Superior temporal gyrus (tissue), 1 donor: ENCODE results near the gene MFN2.
"Not testable (repeated sequence)": the region's sequence is repeated elsewhere in the genome, so short reads cannot be mapped to it uniquely, and the experiment has no call there.

ENCODE experiments used
- DNase-seq: peaks from one replicate; pipeline ENCODE4 v3.0.0-alpha.2; 2016; ENCODE audit errors: extremely low spot score

The MFN2 gene

GRCh38 chr1:11979851-11980675, at the start of gene MFN2:
Gene MFN2 (plus strand): TSS chr1:11980444. CDS start chr1:11989169, 8,725 bp downstream.
- DNase-seq = peak; percentile 92

DNA sequence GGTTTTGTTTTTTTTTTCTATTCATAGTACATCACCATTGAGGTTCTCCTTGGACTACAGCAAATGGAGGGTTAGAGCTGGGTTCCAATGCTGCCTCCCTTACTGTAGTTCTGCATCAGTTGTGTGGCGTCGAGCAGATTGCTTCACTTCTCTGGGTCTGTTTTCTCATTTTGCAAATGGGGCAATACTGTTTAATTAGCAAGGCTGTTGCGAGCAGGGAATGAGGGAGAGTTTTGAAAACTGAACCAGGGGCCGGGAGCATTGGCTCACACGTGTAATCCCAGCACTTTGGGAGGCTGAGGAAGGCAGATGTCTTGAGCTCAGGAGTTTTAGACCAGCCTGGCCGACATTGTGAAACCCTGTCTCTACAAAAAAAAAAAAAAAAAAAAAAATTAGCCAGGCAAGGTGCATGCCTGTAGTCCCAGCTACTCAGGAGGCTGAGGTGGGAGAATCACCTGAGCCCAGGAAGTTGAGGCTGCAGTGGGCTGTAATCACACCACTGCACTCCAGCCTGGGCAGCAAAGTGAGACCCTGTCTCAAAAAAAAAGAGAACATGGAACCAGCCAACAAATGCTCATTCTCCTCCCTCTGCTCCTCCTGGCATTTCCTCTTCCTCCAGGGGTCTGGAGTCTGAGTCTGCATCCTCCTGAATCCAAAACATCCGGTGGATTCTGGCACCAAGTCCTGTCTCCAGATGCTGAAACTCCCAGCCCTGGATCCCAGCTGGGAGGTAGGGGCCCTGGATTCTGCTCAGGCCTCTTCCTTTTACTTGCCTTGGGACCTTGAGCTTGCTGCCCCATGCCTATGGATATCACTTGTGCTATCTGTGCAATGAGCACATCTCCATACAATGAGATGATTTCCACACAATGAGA, 49.4 kb upstream of the MFN2 start:
- DNase-seq = no peak

DNA sequence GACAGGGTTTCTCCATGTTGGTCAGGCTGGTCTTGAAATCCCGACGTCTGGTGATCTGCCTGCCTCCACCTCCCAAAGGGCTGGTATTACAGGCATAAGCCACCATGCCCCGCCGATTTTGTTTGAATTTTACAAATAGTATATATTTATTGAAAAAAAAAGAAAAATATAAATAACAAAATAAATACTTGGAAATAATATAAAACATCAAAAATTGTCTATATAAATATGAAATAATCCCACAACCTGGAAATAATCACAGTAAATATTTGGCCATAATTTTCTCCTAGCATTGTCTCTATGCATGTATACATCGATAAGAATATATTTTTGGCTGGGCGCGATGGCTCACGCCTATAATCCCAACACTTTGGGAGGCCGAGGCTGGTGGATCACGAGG, 48.4 kb upstream of the MFN2 start:
- DNase-seq = no peak

GRCh38 chr1:11934302-11935056, 45.8 kb upstream of the MFN2 start, which contains the start of gene PLOD1:
Gene PLOD1 (plus strand): TSS chr1:11934717. CDS start chr1:11934780, 63 bp downstream.
- DNase-seq = peak; percentile 71

DNA sequence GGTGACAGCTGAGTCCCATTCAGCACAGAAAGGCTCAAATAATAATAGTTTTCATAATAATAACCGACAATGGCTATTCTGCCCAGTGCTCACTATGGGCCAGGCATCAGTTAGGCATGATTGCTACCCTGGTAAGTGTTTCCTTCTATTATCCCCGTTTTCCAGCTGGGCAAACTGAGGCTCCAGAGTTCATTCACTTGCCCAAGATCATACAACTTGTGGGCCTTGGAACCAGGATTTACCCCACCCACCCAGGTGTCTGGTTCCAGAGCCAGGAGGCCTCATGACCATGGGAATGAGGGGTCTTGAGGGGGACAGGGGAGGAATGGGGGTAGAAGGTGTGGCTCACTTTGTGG, 45.2 kb upstream of the MFN2 start:
- DNase-seq = no peak

- DNase-seq = not testable (repeated sequence)
These were observed 44.5 kb upstream of the MFN2 start for GRCh38 chr1:11935733-11936132.

DNA sequence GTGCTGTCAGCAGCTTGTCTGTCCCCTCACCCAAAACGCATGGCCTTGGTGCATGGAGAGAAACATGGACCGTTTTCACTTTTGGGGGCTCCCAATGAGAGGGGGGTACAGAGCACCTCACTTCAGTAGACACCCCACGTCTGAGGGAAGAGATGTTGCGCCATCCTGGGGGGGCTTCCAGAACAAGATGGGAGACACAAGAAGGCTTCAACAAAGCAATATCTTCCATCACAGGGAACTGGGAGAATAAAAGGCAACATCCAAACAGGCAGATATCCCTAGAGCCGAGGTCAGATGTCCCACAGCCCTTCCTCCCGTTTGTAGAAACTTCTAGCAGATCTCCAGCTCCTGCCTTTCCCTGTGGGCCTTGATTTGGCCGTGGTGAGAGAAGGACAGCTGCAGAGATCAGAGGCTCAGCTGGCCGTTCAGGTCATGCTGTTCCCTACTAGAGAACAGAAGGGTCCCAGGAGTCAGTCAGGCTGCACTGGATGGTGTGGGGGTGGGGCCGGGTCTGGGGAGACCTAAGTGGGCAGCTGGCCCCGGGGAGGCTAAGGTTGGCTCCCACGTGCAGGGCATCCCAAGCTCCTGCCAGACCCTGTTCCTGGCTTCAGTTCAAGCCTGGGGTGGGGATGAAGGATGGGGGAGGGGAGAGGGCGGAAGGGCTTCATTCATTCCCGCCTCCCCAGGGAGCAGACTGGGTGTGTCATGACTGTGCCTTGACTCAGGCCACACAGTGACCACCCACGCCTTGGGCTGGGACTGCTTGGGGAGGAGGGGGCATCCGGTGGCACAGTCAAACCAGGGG, 41.3 kb upstream of the MFN2 start:
- no peak for DNase-seq

- not testable (repeated sequence) for DNase-seq
These were observed 40.5 kb upstream of the MFN2 start for GRCh38 chr1:11939794-11940193.

- peak; percentile 83 for DNase-seq
These were observed 39.9 kb upstream of the MFN2 start for GRCh38 chr1:11940260-11940921.

GRCh38 chr1:11942280-11942679, 38.0 kb upstream of the MFN2 start:
- no peak for DNase-seq

DNA sequence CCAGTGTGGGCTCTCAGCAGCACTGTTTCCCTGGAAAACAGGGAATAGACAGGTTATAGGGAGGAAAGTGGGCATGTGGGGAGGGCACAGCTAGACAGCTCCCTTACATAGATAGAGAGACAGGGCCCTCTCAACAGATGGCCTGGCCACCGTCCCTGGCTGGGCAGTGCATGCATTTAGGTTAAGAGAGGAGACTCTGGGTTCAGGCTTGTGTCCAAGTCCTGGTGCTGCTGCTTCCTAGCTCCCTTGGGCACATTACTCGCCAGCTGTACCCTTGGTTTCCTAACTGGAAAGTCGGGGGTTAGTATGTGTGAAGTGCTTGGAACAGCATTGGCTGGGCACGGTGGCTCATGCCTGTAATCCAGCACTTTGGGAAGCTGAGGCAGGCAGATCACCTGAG, 36.6 kb upstream of the MFN2 start:
- DNase-seq = no peak

- DNase-seq = no peak
These were observed 35.8 kb upstream of the MFN2 start for GRCh38 chr1:11944358-11944931.

- DNase-seq = no peak
These were observed 33.6 kb upstream of the MFN2 start for GRCh38 chr1:11946647-11947046.

- DNase-seq = no peak
These were observed 31.3 kb upstream of the MFN2 start for GRCh38 chr1:11948822-11949458.

DNA sequence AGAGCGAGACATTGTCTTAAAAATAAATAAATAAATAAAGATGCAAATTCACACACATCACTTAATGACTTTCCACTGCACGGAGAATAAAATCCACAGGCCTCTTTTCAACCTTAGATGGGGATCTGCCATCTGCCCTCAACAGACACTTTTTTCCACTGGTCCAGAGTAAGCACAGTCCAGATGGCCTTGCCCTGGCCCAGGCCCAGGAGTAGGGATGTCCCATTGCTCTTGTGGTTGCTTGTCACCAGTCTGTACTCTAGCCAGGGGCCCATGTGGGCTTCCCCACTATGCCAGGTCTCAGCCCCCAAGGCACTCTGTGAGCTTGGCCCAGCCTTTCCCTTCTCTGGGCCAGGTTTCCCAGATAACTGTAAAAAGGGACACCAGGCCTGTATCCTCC, 28.3 kb upstream of the MFN2 start:
- DNase-seq = peak; percentile 21

- DNase-seq = peak; percentile 78
These were observed 27.7 kb upstream of the MFN2 start for GRCh38 chr1:11952455-11953109.

- DNase-seq = no peak
These were observed 25.0 kb upstream of the MFN2 start for GRCh38 chr1:11955221-11955620.

DNA sequence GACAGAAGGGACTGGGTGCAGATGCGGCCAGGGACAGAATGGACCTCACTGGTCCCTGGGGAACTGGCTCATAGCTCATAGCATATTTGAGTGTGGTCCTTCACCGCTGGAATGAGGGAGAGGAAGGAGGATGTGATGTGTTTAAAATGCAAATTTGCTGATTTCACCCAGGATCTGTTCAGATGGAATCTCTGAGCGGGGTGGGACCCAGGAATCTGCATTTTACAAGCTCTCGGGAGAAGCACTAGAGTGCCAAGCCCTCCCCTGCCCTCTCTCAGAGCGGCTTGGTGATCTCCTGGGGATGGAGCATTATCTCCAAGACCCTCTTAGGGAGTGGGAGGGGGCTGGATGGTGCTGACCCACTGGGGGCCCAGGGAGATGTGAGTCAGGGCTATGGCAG, 22.8 kb upstream of the MFN2 start:
- no peak for DNase-seq

DNA sequence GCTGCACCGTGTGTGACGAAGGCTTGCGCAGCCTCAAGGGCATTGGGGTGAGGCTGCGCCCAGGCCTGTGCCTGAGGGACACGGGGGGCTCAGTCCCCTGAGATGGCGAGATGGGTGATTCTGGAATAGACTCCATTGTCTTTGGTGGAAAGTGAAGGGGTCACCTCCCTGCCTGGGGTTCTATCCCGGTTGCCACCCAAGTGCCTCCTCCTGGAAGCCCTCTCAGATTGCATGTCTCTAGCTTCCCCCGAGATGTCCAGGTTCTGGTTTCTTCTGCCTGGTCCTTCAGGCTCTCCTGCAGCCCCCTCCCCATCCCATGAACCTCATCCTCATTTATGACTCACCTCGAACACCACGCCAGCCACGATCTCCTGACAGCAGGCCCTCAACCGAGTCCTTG, 22.3 kb upstream of the MFN2 start:
- DNase-seq = no peak
